Fibroblast of mammary gland (primary cell): ENCODE data around the gene CCDC134.

Source experiments
- DNase-seq: peaks from one replicate; pipeline ENCODE4 v3.0.0-alpha.2; 2010; ENCODE audit warnings: low read depth
- H3K4me3 ChIP-seq: 2 replicates; pipeline ENCODE4 v1.5.1; 2011; ENCODE audit warnings: low read depth, mild to moderate bottlenecking, low read length, moderate library complexity; ENCODE audit not compliant: control insufficient read depth
- CTCF ChIP-seq: conservative IDR thresholded peaks from 2 replicates; pipeline ENCODE4 v1.5.1; 2011; ENCODE audit warnings: low read depth, low read length, inconsistent platforms; ENCODE audit not compliant: control insufficient read depth, insufficient read depth

Gene CCDC134

GRCh38 chr22:41801147-41801819 is 804 bp downstream of the CCDC134 start:
- no peak for DNase-seq
- peak overlapping the region; percentile 91 for H3K4me3 ChIP-seq
- TF ChIP-seq CTCF = no peak

- no peak for TF ChIP-seq CTCF
Observed at GRCh38 chr22:41801886-41802285, 1.4 kb downstream of the CCDC134 start.

GRCh38 chr22:41805639-41806038 is 5.2 kb downstream of the CCDC134 start:
- DNase-seq = no peak
- H3K4me3 ChIP-seq = no peak overlapping the region
- TF ChIP-seq CTCF = no peak

More at GRCh38 chr22:41801886-41802285, 1.4 kb downstream of the CCDC134 start:
- no peak for DNase-seq
- no peak overlapping the region for H3K4me3 ChIP-seq

GRCh38 chr22:41808400-41808799 is 7.9 kb downstream of the CCDC134 start:
- no peak for DNase-seq
- no peak for TF ChIP-seq CTCF
- no peak overlapping the region for H3K4me3 ChIP-seq

- H3K4me3 ChIP-seq = no peak overlapping the region
- no peak for TF ChIP-seq CTCF
- no peak for DNase-seq
Observed at GRCh38 chr22:41810022-41810421, 9.5 kb downstream of the CCDC134 start.

- DNase-seq = no peak
- no peak for TF ChIP-seq CTCF
- no peak overlapping the region for H3K4me3 ChIP-seq
Observed at GRCh38 chr22:41812805-41813545, 12.5 kb downstream of the CCDC134 start.
